Body of pancreas (tissue), 4 donors: Measurements from ENCODE around the gene ESRRB.

Experiments used
- CTCF ChIP-seq, 7 experiments: fragments of 450-650 bp in 4 of 7; fragments of 200-600 bp in 3 of 7; sonication (generic) in 3 of 7; IDR thresholded peaks; one replicate each; pipeline ENCODE4 v1.5.1; 2016 to 2019; ENCODE audit warnings: antibody characterized with exemption in 7 of 7
- POLR2A ChIP-seq, 3 donors: fragments of 450-650 bp; IDR thresholded peaks; one replicate each; pipeline ENCODE4 v1.6.1; 2016; ENCODE audit warnings: antibody characterized with exemption in 3 of 3, mild to moderate bottlenecking in 2 of 3

GRCh38 chr14:76480426-76480825 lies 104.5 kb downstream of the ESRRB start:
- TF ChIP-seq CTCF (IDR thresholded peaks at IDR 0.05) = no peak
- TF ChIP-seq POLR2A (IDR thresholded peaks at IDR 0.05) = no peak
